H1 (cell line): ENCODE measurements around the gene ABCC9. TPM values are rescaled to one million over a fixed set of nuclear protein-coding genes. Genes with fewer than 3 reads are reported as not detected.

Experiments used
- CTCF ChIA-PET: fragments of 300-600 bp; sonication (Branson Sonifier 250); formaldehyde crosslinking; loops from one replicate; lab custom pipeline; 2021; ENCODE audit not compliant: partially characterized antibody; lab: Charles Lee
- POLR2A ChIA-PET: fragments of 300-600 bp; sonication (Branson Sonifier 250); formaldehyde crosslinking; loops from one replicate; lab custom pipeline; 2021; ENCODE audit warnings: inconsistent platforms; ENCODE audit not compliant: partially characterized antibody; lab: Charles Lee
- DNase-seq, 2 experiments: peaks; one replicate each; pipeline versions ENCODE4 v3.0.0 to v3.0.0-alpha.2; 2010 to 2022; ENCODE audit warnings: low spot score in 2 of 2, low read depth in 1 of 2, mixed read lengths in 1 of 2
- FAIRE-seq: peaks from 2 replicates; lab custom pipeline; 2011; peaks lifted over from hg19 to GRCh38; lab: Jason Lieb, UNC
- H2AFZ ChIP-seq: 2 replicates; pipeline ENCODE4 v1.8.1; 2012; ENCODE audit warnings: low read length, inconsistent platforms
- H2AK5ac ChIP-seq: 2 replicates; pipeline ENCODE4 v1.6.1; 2013; ENCODE audit warnings: low read depth, low read length
- H2BK120ac ChIP-seq: replicated peaks from 2 replicates; pipeline ENCODE3; 2013; ENCODE audit warnings: low read depth, low read length, inconsistent platforms
- H2BK12ac ChIP-seq: 2 replicates; pipeline ENCODE4 v1.6.1; 2013; ENCODE audit warnings: low read depth, low read length
- H2BK15ac ChIP-seq: 2 replicates; pipeline ENCODE4 v1.6.1; 2013; ENCODE audit warnings: low read length
- H2BK20ac ChIP-seq: 2 replicates; pipeline ENCODE4 v1.6.1; 2013; ENCODE audit warnings: low read length
- H2BK5ac ChIP-seq: 2 replicates; pipeline ENCODE4 v1.6.1; 2013; ENCODE audit warnings: low read depth, low read length
- H3K14ac ChIP-seq: 2 replicates; pipeline ENCODE4 v1.6.1; 2013; ENCODE audit warnings: inconsistent platforms; ENCODE audit not compliant: insufficient read length
- H3K18ac ChIP-seq: 2 replicates; pipeline ENCODE4 v1.6.1; 2013; ENCODE audit warnings: low read length; ENCODE audit errors: extremely low read depth
- H3K23ac ChIP-seq: 2 replicates; pipeline ENCODE4 v1.6.1; 2013; ENCODE audit warnings: inconsistent platforms; ENCODE audit not compliant: insufficient read length
- H3K23me2 ChIP-seq: 2 replicates; pipeline ENCODE4 v1.6.1; 2013; ENCODE audit warnings: low read depth, low read length
- H3K27ac ChIP-seq: 2 replicates; pipeline ENCODE4 v1.6.1; 2011; ENCODE audit warnings: low read depth, low read length, inconsistent platforms
- H3K27me3 ChIP-seq, 4 experiments: replicated peaks in 1 of 4; 1 replicate in 1 of 4; 2 replicates in 3 of 4; pipeline versions ENCODE4 v1.6.1 to v1.8.1; 2011 to 2013; ENCODE audit warnings: low read length in 3 of 4, mild to moderate bottlenecking in 3 of 4, inconsistent platforms in 2 of 4, mixed read lengths in 2 of 4, moderate library complexity in 1 of 4; ENCODE audit not compliant: control insufficient read depth in 3 of 4, insufficient read depth in 3 of 4; ENCODE audit errors: extremely low read depth in 1 of 4
- H3K36me3 ChIP-seq, 4 experiments: 2 replicates each; pipeline versions ENCODE4 v1.6.1 to v1.8.1; 2011 to 2013; ENCODE audit warnings: mild to moderate bottlenecking in 4 of 4, low read length in 3 of 4, moderate library complexity in 2 of 4, control low read depth in 1 of 4, inconsistent platforms in 1 of 4; ENCODE audit not compliant: insufficient read depth in 4 of 4, control insufficient read depth in 2 of 4
- H3K4ac ChIP-seq: replicated peaks from 2 replicates; pipeline ENCODE3; 2013; ENCODE audit warnings: low read length, low read depth, mixed read lengths, inconsistent platforms; ENCODE audit not compliant: insufficient read length
- H3K4me1 ChIP-seq, 4 experiments: replicated peaks in 1 of 4; 1 replicate in 1 of 4; 2 replicates in 3 of 4; pipeline versions ENCODE4 v1.6.1 to v1.8.1; 2011 to 2013; ENCODE audit warnings: low read length in 3 of 4, inconsistent platforms in 2 of 4, mixed read lengths in 1 of 4; ENCODE audit not compliant: insufficient read depth in 4 of 4, control insufficient read depth in 3 of 4
- H3K4me2 ChIP-seq, 2 experiments: 2 replicates each; pipeline versions ENCODE4 v1.6.1 to v1.8.1; 2011 to 2013; ENCODE audit warnings: low read depth in 2 of 2, low read length in 2 of 2, control low read depth in 1 of 2, inconsistent platforms in 1 of 2, mild to moderate bottlenecking in 1 of 2; ENCODE audit not compliant: insufficient read depth in 1 of 2
- H3K4me3 ChIP-seq, 4 experiments: fragments of 200-600, 300-600 bp in 1 of 4; sonication (generic), shearing (Covaris generic), sonication (Bioruptor Twin) in 1 of 4; 2 replicates each; pipeline versions ENCODE4 v1.5.1 to v1.8.1; 2011 to 2016; ENCODE audit warnings: low read length in 4 of 4, low read depth in 3 of 4, control low read depth in 2 of 4, inconsistent platforms in 2 of 4, mild to moderate bottlenecking in 2 of 4, mixed read lengths in 1 of 4, moderate library complexity in 1 of 4; ENCODE audit not compliant: insufficient read depth in 2 of 4; ENCODE audit errors: extremely low read depth in 1 of 4
- H3K56ac ChIP-seq: replicated peaks from 2 replicates; pipeline ENCODE3; 2013; ENCODE audit warnings: low read depth, mild to moderate bottlenecking, mixed read lengths, low read length, inconsistent platforms; ENCODE audit not compliant: insufficient read length
- H3K79me1 ChIP-seq: 2 replicates; pipeline ENCODE4 v1.6.1; 2013; ENCODE audit warnings: low read depth, low read length, control low read depth
- H3K79me2 ChIP-seq, 2 experiments: 2 replicates each; pipeline versions ENCODE4 v1.6.1 to v1.8.1; 2012 to 2013; ENCODE audit warnings: low read length in 2 of 2, mild to moderate bottlenecking in 2 of 2, inconsistent platforms in 1 of 2; ENCODE audit not compliant: insufficient read depth in 2 of 2, control insufficient read depth in 1 of 2
- H3K9ac ChIP-seq, 4 experiments: replicated peaks in 1 of 4; 1 replicate in 1 of 4; 2 replicates in 3 of 4; pipeline versions ENCODE4 v1.6.1 to v1.8.1; 2011 to 2013; ENCODE audit warnings: low read depth in 3 of 4, low read length in 3 of 4, control low read depth in 2 of 4, mild to moderate bottlenecking in 2 of 4, moderate library complexity in 2 of 4, inconsistent platforms in 1 of 4; ENCODE audit errors: extremely low read depth in 1 of 4
- H3K9me3 ChIP-seq, 2 experiments: 2 replicates each; pipeline versions ENCODE4 v1.6.1 to v1.8.1; 2012 to 2013; ENCODE audit warnings: mild to moderate bottlenecking in 2 of 2, moderate library complexity in 2 of 2, control low read depth in 1 of 2, inconsistent platforms in 1 of 2, low read depth in 1 of 2, low read length in 1 of 2, mixed read lengths in 1 of 2; ENCODE audit not compliant: insufficient read depth in 2 of 2
- H4K20me1 ChIP-seq, 2 experiments: replicated peaks in 1 of 2; 2 replicates each; pipeline versions ENCODE3 to v1.8.1; 2011 to 2013; ENCODE audit warnings: inconsistent platforms in 2 of 2, low read length in 2 of 2, mild to moderate bottlenecking in 1 of 2; ENCODE audit not compliant: insufficient read depth in 2 of 2, control insufficient read depth in 1 of 2
- H4K5ac ChIP-seq: 2 replicates; pipeline ENCODE4 v1.6.1; 2013; ENCODE audit warnings: low read length, low read depth, mixed read lengths, inconsistent platforms; ENCODE audit not compliant: insufficient read length
- H4K8ac ChIP-seq: 2 replicates; pipeline ENCODE4 v1.8.0; 2013; ENCODE audit warnings: mild to moderate bottlenecking, moderate library complexity, low read length, inconsistent platforms; ENCODE audit not compliant: insufficient read depth; ENCODE audit errors: extremely low read depth
- H4K91ac ChIP-seq: replicated peaks from 2 replicates; pipeline ENCODE3; 2013; ENCODE audit warnings: low read length, mixed read lengths, inconsistent platforms; ENCODE audit not compliant: insufficient read length
- ASH2L ChIP-seq: fragments of 200-600, 300-600 bp; sonication (generic); IDR thresholded peaks from one replicate; pipeline ENCODE4 v1.7.1; 2017; ENCODE audit warnings: low read length
- BACH1 ChIP-seq: IDR thresholded peaks from 2 replicates; pipeline ENCODE4 v1.6.1; 2012; ENCODE audit warnings: low read length, improper control_type of control experiment
- BCL11A ChIP-seq, 2 experiments: IDR thresholded peaks; one replicate each; pipeline ENCODE4 v1.6.1; 2011; ENCODE audit warnings: low read depth in 2 of 2, low read length in 2 of 2, mild to moderate bottlenecking in 2 of 2
- BRCA1 ChIP-seq: IDR thresholded peaks from 2 replicates; pipeline ENCODE4 v1.6.1; 2012; ENCODE audit warnings: low read depth, low read length, improper control_type of control experiment
- EP300 ChIP-seq, 2 experiments: IDR thresholded peaks; 1 replicate in 1 of 2; 2 replicates in 1 of 2; pipeline ENCODE4 v1.6.1; 2011 to 2012; ENCODE audit warnings: low read depth in 2 of 2, low read length in 2 of 2, mild to moderate bottlenecking in 2 of 2, borderline replicate concordance in 1 of 2, inconsistent platforms in 1 of 2, moderate library complexity in 1 of 2
- EZH2 ChIP-seq: fragments of 200-600 bp; sonication (generic); IDR thresholded peaks from 2 replicates; pipeline ENCODE4 v1.7.1; 2012; ENCODE audit warnings: low read depth, mild to moderate bottlenecking, moderate library complexity, low read length, inconsistent platforms; ENCODE audit not compliant: severe bottlenecking
- GABPA ChIP-seq: IDR thresholded peaks from 2 replicates; pipeline ENCODE4 v1.6.1; 2011; ENCODE audit warnings: mild to moderate bottlenecking, low read length, moderate library complexity, borderline replicate concordance; ENCODE audit not compliant: insufficient read depth
- JUN ChIP-seq: IDR thresholded peaks from 2 replicates; pipeline ENCODE4 v1.6.1; 2011; ENCODE audit warnings: low read depth, mild to moderate bottlenecking, improper control_type of control experiment, low read length
- KDM4A ChIP-seq: IDR thresholded peaks from one replicate; pipeline ENCODE4 v1.7.1; 2012; ENCODE audit warnings: low read depth, mild to moderate bottlenecking, moderate library complexity, low read length, inconsistent platforms; ENCODE audit not compliant: severe bottlenecking
- KDM5A ChIP-seq: fragments of 200-600 bp; IDR thresholded peaks from 2 replicates; pipeline ENCODE4 v1.7.1; 2012; ENCODE audit warnings: mild to moderate bottlenecking, low read length, inconsistent platforms, mixed read lengths
- SIRT6 ChIP-seq: IDR thresholded peaks from one replicate; pipeline ENCODE4 v1.7.1; 2012; ENCODE audit warnings: low read length, inconsistent platforms
- SP4 ChIP-seq: IDR thresholded peaks from 2 replicates; pipeline ENCODE4 v1.6.1; 2012; ENCODE audit warnings: low read length, inconsistent platforms
- TAF1 ChIP-seq: IDR thresholded peaks from 2 replicates; pipeline ENCODE4 v1.6.1; 2011; ENCODE audit warnings: mild to moderate bottlenecking, low read depth, low read length
- WGBS, 2 experiments: shearing (Covaris generic) in 1 of 2; methylation state at CpG; one replicate each; pipeline versions ENCODE4 v1.1.6 to v1.1.7; 2013 to 2015; ENCODE audit warnings: low lambda C conversion rate in 2 of 2, mixed read lengths in 2 of 2, inconsistent platforms in 1 of 2, low coverage in 1 of 2, missing lambda C conversion rate in 1 of 2; ENCODE audit not compliant: insufficient replicate concordance in 2 of 2, insufficient coverage in 1 of 2, insufficient read length in 1 of 2; ENCODE audit errors: extremely low coverage in 1 of 2, missing lambda C conversion rate in 1 of 2; 5-methylcytosine and 5-hydroxymethylcytosine counted together
- polyA plus RNA-seq, 7 experiments: library from polyadenylated mRNA; depleted of rRNA in 3 of 7; stranded (reverse) in 5 of 7; unstranded in 2 of 7; fragments of >200 nt in 5 of 7; fragments of 200-250 nt in 2 of 7; gene quantifications; 1 replicate in 5 of 7; 2 replicates in 1 of 7; 4 replicates in 1 of 7; pipeline versions ENCODE4 v1.2.1 to v1.2.3, GENCODE V29; 2011 to 2013; ENCODE audit warnings: missing spikeins in 2 of 7, mixed read lengths in 2 of 7
- total RNA-seq: library from RNA; stranded (reverse); fragmentation: NEBNext Ultra II Directional; extraction: Animal tissue kit (Norgen Biotek cat#: 25700); gene quantifications from 2 replicates; pipeline ENCODE4 v1.2.1, GENCODE V29; 2021

The ABCC9 gene
- total and polyA plus RNA-seq, 2 of the 8 experiments (the other 6 are each of a cell fraction or from before 2014, with no cell fraction given): under 0.01 TPM; not detected in 1

DNA sequence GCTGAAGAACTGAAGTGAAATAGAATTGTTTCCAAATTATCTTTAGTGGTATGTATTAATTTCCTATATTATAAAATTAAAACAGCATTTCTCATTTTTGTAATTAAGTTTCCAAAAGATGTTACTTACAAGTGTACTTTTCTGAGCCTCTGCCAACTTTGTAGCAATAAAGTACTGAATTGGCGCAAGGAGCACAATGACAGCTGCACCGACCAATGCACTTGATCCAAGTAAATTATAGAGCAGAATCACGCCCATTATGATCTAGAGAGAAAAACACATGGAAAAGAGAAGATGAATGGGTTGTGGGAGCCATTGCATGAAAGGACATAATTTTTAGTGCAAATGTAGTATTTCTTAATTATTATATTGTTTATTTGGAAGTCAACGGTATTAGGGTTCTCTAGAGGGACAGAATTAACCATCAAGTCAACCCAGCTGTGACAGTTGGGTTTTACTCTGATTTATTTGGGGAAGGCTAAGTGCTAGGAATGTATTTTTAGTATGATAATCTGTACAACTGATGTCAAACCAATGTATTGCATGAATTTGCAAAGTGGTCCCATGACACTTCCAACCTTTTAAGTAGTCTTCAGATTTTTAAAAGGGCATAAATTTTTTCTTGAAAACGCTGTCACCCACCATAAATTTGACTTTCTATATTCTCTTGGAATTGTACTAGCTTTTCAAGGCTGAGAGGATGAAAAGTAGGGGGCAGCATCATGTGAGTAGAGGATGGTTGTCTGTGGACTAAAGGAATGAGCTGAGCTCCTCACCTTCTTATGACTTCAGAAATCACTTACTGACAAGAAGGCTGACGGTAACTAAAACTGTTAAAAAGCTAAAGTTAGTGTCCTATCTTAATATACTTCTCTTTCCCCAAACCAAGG lies 33.0 kb downstream of the ABCC9 start:
- H3K9ac ChIP-seq: no peak overlapping the region
- no peak overlapping the region for H3K4ac ChIP-seq
- no peak overlapping the region for H3K4me2 ChIP-seq
- peaks cover 0 to 5% (median 0%) of the 10 kb centered on the region in 4 experiments; a peak in 2 of 7 replicates for H3K4me1 ChIP-seq
- ChIA-PET POLR2A (no interaction called here), CTCF (interaction anchor here (1.1 to 1.2 kb wide), 2 partner anchors 12 to 86 kb away, joined by 3 to 4 read pairs; no protein-coding TSS in a partner anchor)
- no peak overlapping the region for H2BK12ac ChIP-seq
- H2AK5ac ChIP-seq: no peak overlapping the region
- no peaks in the 10 kb centered on the region for H4K20me1 ChIP-seq
- no peak overlapping the region for H2BK120ac ChIP-seq
- H3K23ac ChIP-seq: no peak overlapping the region
- no peaks in the 10 kb centered on the region for H3K79me1 ChIP-seq
- no peak overlapping the region for H2BK15ac ChIP-seq
- FAIRE-seq: no peak
- H4K91ac ChIP-seq: no peak overlapping the region
- H2AFZ ChIP-seq: no peak overlapping the region
- no peak for DNase-seq
- H3K9me3 ChIP-seq: no peaks in the 10 kb centered on the region
- H4K8ac ChIP-seq: no peak overlapping the region
- H3K27me3 ChIP-seq: no peaks in the 10 kb centered on the region
- H2BK20ac ChIP-seq: no peak overlapping the region
- H3K56ac ChIP-seq: no peak overlapping the region
- H3K4me3 ChIP-seq: no peak overlapping the region
- H4K5ac ChIP-seq: no peak overlapping the region
- WGBS, 2 experiments: 88% methylated on average over 6 of the region's 6 CpGs; no CpG with 5 or more reads in 1 of the 2 experiments
- H3K79me2 ChIP-seq: no peaks in the 10 kb centered on the region
- H3K14ac ChIP-seq: no peak overlapping the region
- H2BK5ac ChIP-seq: no peak overlapping the region
- no peak overlapping the region for H3K18ac ChIP-seq
- no peak overlapping the region for H3K27ac ChIP-seq
- H3K36me3 ChIP-seq: no peaks in the 10 kb centered on the region
- no peaks in the 10 kb centered on the region for H3K23me2 ChIP-seq
- no peak for TF ChIP-seq ASH2L
- no peak for TF ChIP-seq BACH1
- TF ChIP-seq JUN: no peak
- TF ChIP-seq GABPA: no peak
- TF ChIP-seq KDM4A: no peak
- no peak for TF ChIP-seq BRCA1
- no peak for TF ChIP-seq TAF1
- no peak for TF ChIP-seq BCL11A (IDR thresholded peaks at IDR 0.05; ENCODE audit: low read depth in 2 of 2, low read length in 2 of 2)
- TF ChIP-seq EZH2: no peak
- TF ChIP-seq SP4: no peak
- TF ChIP-seq EP300 (IDR thresholded peaks at IDR 0.05; ENCODE audit: borderline replicate concordance in 1 of 2, low read depth in 2 of 2, low read length in 2 of 2): no peak
- no peak for TF ChIP-seq KDM5A
- TF ChIP-seq SIRT6: no peak
